SK-N-SH (cell line): ENCODE measurements around the gene HIBADH. TPM values are rescaled to one million over a fixed set of nuclear protein-coding genes. Genes with fewer than 3 reads are reported as not detected.

Experiments
- CTCF ChIA-PET: fragments of 300-600, 350-600 bp; formaldehyde crosslinking; extraction: SDS; loops from one replicate; lab custom pipeline; 2021; lab: Yijun Ruan, JAX
- POLR2A ChIA-PET: fragments of 350-600 bp; sonication (Branson Sonifier 250); formaldehyde crosslinking; extraction: SDS; loops from one replicate; lab custom pipeline; 2020; ENCODE audit warnings: antibody characterized with exemption, inconsistent platforms; lab: Yijun Ruan, JAX
- DNase-seq: peaks from one replicate; pipeline ENCODE4 v3.0.0; 2012
- H2AFZ ChIP-seq: fragments of 200-600 bp; sonication (generic); 2 replicates; pipeline ENCODE4 v1.8.1; 2016; ENCODE audit warnings: antibody characterized with exemption, mild to moderate bottlenecking, low read depth
- H3F3A ChIP-seq: fragments of 200-600 bp; sonication (generic); replicated peaks from 2 replicates; pipeline ENCODE3; 2016; ENCODE audit warnings: antibody characterized with exemption, mild to moderate bottlenecking; ENCODE audit not compliant: insufficient read depth
- H3K27ac ChIP-seq, 2 experiments: fragments of 200-500 bp in 1 of 2; fragments of 200-600 bp in 1 of 2; sonication (Bioruptor generic) in 1 of 2; sonication (generic), shearing (Covaris generic) in 1 of 2; 2 replicates each; pipeline versions ENCODE4 v1.5.1 to v1.6.1; 2014 to 2016; ENCODE audit warnings: low read depth in 2 of 2, inconsistent platforms in 1 of 2, low read length in 1 of 2, mild to moderate bottlenecking in 1 of 2, mixed read lengths in 1 of 2
- H3K27me3 ChIP-seq: fragments of 200-600 bp; sonication (generic), shearing (Covaris generic); 2 replicates; pipeline ENCODE4 v1.6.1; 2016; ENCODE audit warnings: mixed run types; ENCODE audit not compliant: insufficient read depth
- H3K36me3 ChIP-seq, 2 experiments: fragments of 200-500 bp in 1 of 2; fragments of 200-600 bp in 1 of 2; sonication (Bioruptor generic) in 1 of 2; sonication (generic) in 1 of 2; replicated peaks in 1 of 2; 2 replicates each; pipeline versions ENCODE3 to v1.5.1; 2014 to 2016; ENCODE audit warnings: low read length in 1 of 2, mild to moderate bottlenecking in 1 of 2; ENCODE audit not compliant: insufficient read depth in 2 of 2, control insufficient read depth in 1 of 2
- H3K4me1 ChIP-seq, 2 experiments: fragments of 200-500 bp in 1 of 2; fragments of 200-600 bp in 1 of 2; sonication (Bioruptor generic) in 1 of 2; sonication (generic), shearing (Covaris generic) in 1 of 2; 2 replicates each; pipeline versions ENCODE4 v1.5.1 to v1.6.1; 2014 to 2016; ENCODE audit warnings: low read depth in 1 of 2, low read length in 1 of 2, mixed run types in 1 of 2; ENCODE audit not compliant: insufficient read depth in 2 of 2, control insufficient read depth in 1 of 2
- H3K4me2 ChIP-seq: fragments of 200-600 bp; sonication (generic), shearing (Covaris generic); 2 replicates; pipeline ENCODE4 v1.6.1; 2017; ENCODE audit warnings: mixed run types
- H3K4me3 ChIP-seq, 2 experiments: fragments of 200-500 bp in 1 of 2; fragments of 200-600 bp in 1 of 2; sonication (Bioruptor generic) in 1 of 2; sonication (generic), shearing (Covaris generic) in 1 of 2; 2 replicates each; pipeline versions ENCODE4 v1.5.1 to v1.8.1; 2014 to 2016; ENCODE audit warnings: low read depth in 2 of 2, inconsistent platforms in 1 of 2, low read length in 1 of 2, mild to moderate bottlenecking in 1 of 2, mixed read lengths in 1 of 2, moderate library complexity in 1 of 2
- H3K79me2 ChIP-seq: fragments of 200-600 bp; sonication (generic); 2 replicates; pipeline ENCODE4 v1.8.1; 2017; ENCODE audit warnings: mild to moderate bottlenecking; ENCODE audit not compliant: insufficient read depth
- H3K9ac ChIP-seq: fragments of 200-600 bp; sonication (generic); 2 replicates; pipeline ENCODE4 v1.6.1; 2017; ENCODE audit warnings: mixed run types
- H3K9me2 ChIP-seq: fragments of 200-600 bp; sonication (generic); 2 replicates; pipeline ENCODE4 v1.6.1; 2017; ENCODE audit warnings: mixed run types
- H3K9me3 ChIP-seq: fragments of 200-600 bp; sonication (generic); 2 replicates; pipeline ENCODE4 v1.6.1; 2017; ENCODE audit warnings: mixed run types, mild to moderate bottlenecking, moderate library complexity
- H4K20me1 ChIP-seq: fragments of 200-600 bp; sonication (generic); 2 replicates; pipeline ENCODE4 v1.6.1; 2017; ENCODE audit warnings: mild to moderate bottlenecking, mixed run types; ENCODE audit not compliant: insufficient read depth
- CHD2 ChIP-seq: fragments of 150-350 bp; IDR thresholded peaks from 2 replicates; pipeline ENCODE4 v1.6.1; 2018; ENCODE audit warnings: low read length; ENCODE audit not compliant: partially characterized antibody
- FOXJ3 ChIP-seq: sonication (generic); formaldehyde crosslinking; IDR thresholded peaks from 2 replicates; pipeline ENCODE4 v1.5.1; 2020; ENCODE audit warnings: mild to moderate bottlenecking, missing genetic modification reagents
- MEF2A ChIP-seq: IDR thresholded peaks from 2 replicates; pipeline ENCODE4 v1.4.0; 2012; ENCODE audit warnings: low read depth, borderline replicate concordance
- POLR2AphosphoS5 ChIP-seq: IDR thresholded peaks from 2 replicates; pipeline ENCODE4 v1.6.1; 2012; ENCODE audit warnings: low read depth, low read length
- RCOR1 ChIP-seq: fragments of 150-350 bp; IDR thresholded peaks from 2 replicates; pipeline ENCODE4 v1.6.1; 2017; ENCODE audit warnings: antibody characterized with exemption, low read length
- SMC3 ChIP-seq: IDR thresholded peaks from 2 replicates; pipeline ENCODE4 v1.6.1; 2012; ENCODE audit warnings: low read depth, low read length, improper control_type of control experiment
- TEAD4 ChIP-seq: IDR thresholded peaks from 2 replicates; pipeline ENCODE4 v1.4.0; 2012; ENCODE audit warnings: mild to moderate bottlenecking, borderline replicate concordance; ENCODE audit not compliant: insufficient read depth
- YY1 ChIP-seq: IDR thresholded peaks from 2 replicates; pipeline ENCODE4 v1.4.0; 2012; ENCODE audit warnings: low read depth, mild to moderate bottlenecking
- WGBS: methylation state at CpG from one replicate; pipeline ENCODE4 v1.1.6; 2017; ENCODE audit warnings: low lambda C conversion rate; 5-methylcytosine and 5-hydroxymethylcytosine counted together
- polyA plus RNA-seq, 3 experiments: library from polyadenylated mRNA; depleted of rRNA; stranded (reverse); fragments of >200 nt; gene quantifications; 2 replicates each; pipeline ENCODE4 v1.2.3, GENCODE V29; 2012
- TF ChIP-seq, protein P1 (sequence below): fragments of 150-350 bp; IDR thresholded peaks from 2 replicates; pipeline ENCODE4 v1.6.1; 2017; ENCODE audit warnings: antibody characterized with exemption, low read length, low read depth, borderline replicate concordance
- TF ChIP-seq, protein P2 (sequence below): IDR thresholded peaks from 2 replicates; pipeline ENCODE4 v1.4.0; 2012; ENCODE audit warnings: low read depth
- TF ChIP-seq, protein P3 (sequence below): fragments of 200-600 bp; sonication (generic); IDR thresholded peaks from 2 replicates; pipeline ENCODE4 v1.6.1; 2017; ENCODE audit warnings: antibody characterized with exemption, mild to moderate bottlenecking, moderate library complexity
- TF ChIP-seq, protein P4 (sequence below): IDR thresholded peaks from 2 replicates; pipeline ENCODE4 v1.4.0; 2012; ENCODE audit warnings: low read depth, borderline replicate concordance

The HIBADH gene
- polyA plus RNA-seq, 1 of the 3 experiments (the other 2 are of a cell fraction) = 71.8 TPM

DNA sequence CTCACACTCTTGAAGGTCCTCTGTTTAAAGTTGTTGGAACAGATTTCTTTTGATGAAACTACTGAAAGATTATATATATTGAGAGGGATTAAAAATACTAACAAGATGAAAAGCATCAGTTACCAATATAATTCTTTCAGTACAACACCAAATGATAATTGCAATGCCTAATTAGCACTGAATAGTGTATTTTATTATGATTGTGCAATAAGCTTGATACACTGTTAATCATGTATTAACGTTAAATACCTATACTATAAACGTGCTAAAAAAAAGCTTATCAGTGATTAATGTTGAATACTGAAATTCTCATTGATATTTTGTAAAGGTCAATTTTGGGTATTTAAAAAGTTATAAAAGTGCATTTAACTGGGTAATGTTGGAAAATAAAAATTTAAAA lies 61.5 kb downstream of the HIBADH start:
- WGBS = 91% methylated on average over 2 of the region's 2 CpGs
- no peaks in the 10 kb centered on the region for H3K79me2 ChIP-seq
- peaks cover 9% of the 10 kb centered on the region for H3F3A ChIP-seq
- ChIA-PET CTCF (interaction anchor here (0.7 to 1.3 kb wide), 3 partner anchors 19 to 492 kb away, joined by 3 to 4 read pairs (median 3); no protein-coding TSS in a partner anchor), POLR2A (interaction anchor here (1.1 kb wide), 1 partner anchor 13 kb away, joined by 3 read pairs; no protein-coding TSS in a partner anchor)
- no peak overlapping the region for H3K4me3 ChIP-seq
- DNase-seq = no peak
- H2AFZ ChIP-seq = no peak overlapping the region
- no peaks in the 10 kb centered on the region for H3K27me3 ChIP-seq
- no peak overlapping the region for H3K27ac ChIP-seq
- H3K4me1 ChIP-seq = peaks cover 7 to 9% of the 10 kb centered on the region in 2 experiments; a peak in 3 of 4 replicates
- H3K9me2 ChIP-seq = 0 out of 2 replicates have a peak, but pooled peaks cover 6% of the 10 kb centered on the region
- H3K36me3 ChIP-seq = peaks cover 4 to 21% of the 10 kb centered on the region in 2 experiments
- H3K9me3 ChIP-seq = no peaks in the 10 kb centered on the region
- no peak overlapping the region for H3K4me2 ChIP-seq
- TF ChIP-seq FOXJ3 (CRISPR knock-in tag) (no peak), MEF2A (no peak), SMC3 (no peak), TEAD4 (no peak), RCOR1 (no peak), CHD2 (no peak)
- TF ChIP-seq, protein P1, sequence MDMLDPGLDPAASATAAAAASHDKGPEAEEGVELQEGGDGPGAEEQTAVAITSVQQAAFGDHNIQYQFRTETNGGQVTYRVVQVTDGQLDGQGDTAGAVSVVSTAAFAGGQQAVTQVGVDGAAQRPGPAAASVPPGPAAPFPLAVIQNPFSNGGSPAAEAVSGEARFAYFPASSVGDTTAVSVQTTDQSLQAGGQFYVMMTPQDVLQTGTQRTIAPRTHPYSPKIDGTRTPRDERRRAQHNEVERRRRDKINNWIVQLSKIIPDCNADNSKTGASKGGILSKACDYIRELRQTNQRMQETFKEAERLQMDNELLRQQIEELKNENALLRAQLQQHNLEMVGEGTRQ = no peak
- TF ChIP-seq, protein P2, sequence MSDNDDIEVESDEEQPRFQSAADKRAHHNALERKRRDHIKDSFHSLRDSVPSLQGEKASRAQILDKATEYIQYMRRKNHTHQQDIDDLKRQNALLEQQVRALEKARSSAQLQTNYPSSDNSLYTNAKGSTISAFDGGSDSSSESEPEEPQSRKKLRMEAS = no peak
- H3K9ac ChIP-seq = no peak overlapping the region
- H4K20me1 ChIP-seq = no peaks in the 10 kb centered on the region

DNA sequence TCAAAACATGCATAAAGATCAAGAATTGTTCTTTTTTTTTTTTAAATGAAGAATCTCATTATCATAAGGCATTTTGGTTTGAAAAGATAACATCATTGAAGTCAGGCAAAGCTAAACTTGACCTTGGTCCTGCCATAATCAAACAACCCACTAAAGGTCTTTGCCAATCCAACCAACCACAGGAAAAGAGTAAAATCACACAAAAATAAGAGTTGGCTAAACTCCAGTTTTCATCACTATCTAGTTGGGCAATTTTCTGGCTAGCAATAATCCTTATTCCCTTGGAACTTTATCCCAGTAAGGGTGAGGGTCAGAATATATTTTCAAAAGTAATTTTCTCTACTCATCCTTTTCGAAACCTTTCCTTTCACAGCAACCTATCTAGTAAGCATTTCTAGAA lies 62.4 kb downstream of the HIBADH start:
- H4K20me1 ChIP-seq = no peaks in the 10 kb centered on the region
- POLR2A ChIA-PET = interaction anchor here (1.1 kb wide), 1 partner anchor 12 kb away, joined by 3 read pairs; no protein-coding TSS in a partner anchor
- CTCF ChIA-PET = interaction anchor here (0.7 kb wide), 1 partner anchor 320 kb away, joined by 3 read pairs; no protein-coding TSS in a partner anchor
- H3K27me3 ChIP-seq = no peaks in the 10 kb centered on the region
- H3K9ac ChIP-seq = no peak overlapping the region
- DNase-seq = no peak
- H3K27ac ChIP-seq = no peak overlapping the region
- peaks cover 3 to 9% of the 10 kb centered on the region in 2 experiments; a peak in 3 of 4 replicates for H3K4me1 ChIP-seq
- WGBS = 98% methylated on average over 1 of the region's 1 CpG
- H2AFZ ChIP-seq = no peak overlapping the region
- H3K36me3 ChIP-seq = peaks cover 4 to 21% of the 10 kb centered on the region in 2 experiments
- H3K4me3 ChIP-seq = no peak overlapping the region
- H3K9me2 ChIP-seq = 0 out of 2 replicates have a peak, but pooled peaks cover 6% of the 10 kb centered on the region
- TF ChIP-seq, protein P3, sequence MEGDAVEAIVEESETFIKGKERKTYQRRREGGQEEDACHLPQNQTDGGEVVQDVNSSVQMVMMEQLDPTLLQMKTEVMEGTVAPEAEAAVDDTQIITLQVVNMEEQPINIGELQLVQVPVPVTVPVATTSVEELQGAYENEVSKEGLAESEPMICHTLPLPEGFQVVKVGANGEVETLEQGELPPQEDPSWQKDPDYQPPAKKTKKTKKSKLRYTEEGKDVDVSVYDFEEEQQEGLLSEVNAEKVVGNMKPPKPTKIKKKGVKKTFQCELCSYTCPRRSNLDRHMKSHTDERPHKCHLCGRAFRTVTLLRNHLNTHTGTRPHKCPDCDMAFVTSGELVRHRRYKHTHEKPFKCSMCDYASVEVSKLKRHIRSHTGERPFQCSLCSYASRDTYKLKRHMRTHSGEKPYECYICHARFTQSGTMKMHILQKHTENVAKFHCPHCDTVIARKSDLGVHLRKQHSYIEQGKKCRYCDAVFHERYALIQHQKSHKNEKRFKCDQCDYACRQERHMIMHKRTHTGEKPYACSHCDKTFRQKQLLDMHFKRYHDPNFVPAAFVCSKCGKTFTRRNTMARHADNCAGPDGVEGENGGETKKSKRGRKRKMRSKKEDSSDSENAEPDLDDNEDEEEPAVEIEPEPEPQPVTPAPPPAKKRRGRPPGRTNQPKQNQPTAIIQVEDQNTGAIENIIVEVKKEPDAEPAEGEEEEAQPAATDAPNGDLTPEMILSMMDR = no peak
- TF ChIP-seq, protein P1 = no peak
- TF ChIP-seq YY1 (no peak), POLR2AphosphoS5 (no peak), FOXJ3 (CRISPR knock-in tag) (no peak)
- TF ChIP-seq, protein P4, sequence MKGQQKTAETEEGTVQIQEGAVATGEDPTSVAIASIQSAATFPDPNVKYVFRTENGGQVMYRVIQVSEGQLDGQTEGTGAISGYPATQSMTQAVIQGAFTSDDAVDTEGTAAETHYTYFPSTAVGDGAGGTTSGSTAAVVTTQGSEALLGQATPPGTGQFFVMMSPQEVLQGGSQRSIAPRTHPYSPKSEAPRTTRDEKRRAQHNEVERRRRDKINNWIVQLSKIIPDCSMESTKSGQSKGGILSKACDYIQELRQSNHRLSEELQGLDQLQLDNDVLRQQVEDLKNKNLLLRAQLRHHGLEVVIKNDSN = no peak
- H3K4me2 ChIP-seq = no peak overlapping the region
- H3K9me3 ChIP-seq = no peaks in the 10 kb centered on the region
- H3K79me2 ChIP-seq = no peaks in the 10 kb centered on the region
- H3F3A ChIP-seq = peaks cover 1% of the 10 kb centered on the region
